ENCODE data around the gene SYDE2. TPM values are rescaled to one million over a fixed set of nuclear protein-coding genes. Genes with fewer than 3 reads are reported as not detected.

The SYDE2 gene, protein sequence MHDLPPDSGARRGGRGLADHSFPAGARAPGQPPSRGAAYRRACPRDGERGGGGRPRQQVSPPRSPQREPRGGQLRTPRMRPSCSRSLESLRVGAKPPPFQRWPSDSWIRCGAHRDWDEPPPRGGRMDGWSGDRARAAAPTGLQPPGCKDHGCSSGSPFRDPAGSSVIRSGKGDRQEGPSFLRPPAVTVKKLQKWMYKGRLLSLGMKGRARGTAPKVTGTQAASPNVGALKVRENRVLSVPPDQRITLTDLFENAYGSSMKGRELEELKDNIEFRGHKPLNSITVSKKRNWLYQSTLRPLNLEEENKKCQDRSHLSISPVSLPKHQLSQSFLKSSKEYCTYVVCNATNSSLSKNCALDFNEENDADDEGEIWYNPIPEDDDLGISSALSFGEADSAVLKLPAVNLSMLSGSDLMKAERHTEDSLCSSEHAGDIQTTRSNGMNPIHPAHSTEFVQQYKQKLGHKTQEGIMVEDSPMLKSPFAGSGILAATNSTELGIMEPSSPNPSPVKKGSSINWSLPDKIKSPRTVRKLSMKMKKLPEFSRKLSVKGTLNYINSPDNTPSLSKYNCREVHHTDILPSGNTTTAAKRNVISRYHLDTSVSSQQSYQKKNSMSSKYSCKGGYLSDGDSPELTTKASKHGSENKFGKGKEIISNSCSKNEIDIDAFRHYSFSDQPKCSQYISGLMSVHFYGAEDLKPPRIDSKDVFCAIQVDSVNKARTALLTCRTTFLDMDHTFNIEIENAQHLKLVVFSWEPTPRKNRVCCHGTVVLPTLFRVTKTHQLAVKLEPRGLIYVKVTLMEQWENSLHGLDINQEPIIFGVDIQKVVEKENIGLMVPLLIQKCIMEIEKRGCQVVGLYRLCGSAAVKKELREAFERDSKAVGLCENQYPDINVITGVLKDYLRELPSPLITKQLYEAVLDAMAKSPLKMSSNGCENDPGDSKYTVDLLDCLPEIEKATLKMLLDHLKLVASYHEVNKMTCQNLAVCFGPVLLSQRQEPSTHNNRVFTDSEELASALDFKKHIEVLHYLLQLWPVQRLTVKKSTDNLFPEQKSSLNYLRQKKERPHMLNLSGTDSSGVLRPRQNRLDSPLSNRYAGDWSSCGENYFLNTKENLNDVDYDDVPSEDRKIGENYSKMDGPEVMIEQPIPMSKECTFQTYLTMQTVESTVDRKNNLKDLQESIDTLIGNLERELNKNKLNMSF
- not detected in 2 replicates for polyA plus RNA-seq (2012; rRNA removed)
- under 0.01 TPM in 1 of 2 replicates, not detected in the other for polyA plus RNA-seq (2012; cell fraction: cytosol; rRNA removed)
- 0.01 TPM in 1 of 2 replicates, not detected in the other for polyA plus RNA-seq (2012; cell fraction: nucleus; rRNA removed)

DNA sequence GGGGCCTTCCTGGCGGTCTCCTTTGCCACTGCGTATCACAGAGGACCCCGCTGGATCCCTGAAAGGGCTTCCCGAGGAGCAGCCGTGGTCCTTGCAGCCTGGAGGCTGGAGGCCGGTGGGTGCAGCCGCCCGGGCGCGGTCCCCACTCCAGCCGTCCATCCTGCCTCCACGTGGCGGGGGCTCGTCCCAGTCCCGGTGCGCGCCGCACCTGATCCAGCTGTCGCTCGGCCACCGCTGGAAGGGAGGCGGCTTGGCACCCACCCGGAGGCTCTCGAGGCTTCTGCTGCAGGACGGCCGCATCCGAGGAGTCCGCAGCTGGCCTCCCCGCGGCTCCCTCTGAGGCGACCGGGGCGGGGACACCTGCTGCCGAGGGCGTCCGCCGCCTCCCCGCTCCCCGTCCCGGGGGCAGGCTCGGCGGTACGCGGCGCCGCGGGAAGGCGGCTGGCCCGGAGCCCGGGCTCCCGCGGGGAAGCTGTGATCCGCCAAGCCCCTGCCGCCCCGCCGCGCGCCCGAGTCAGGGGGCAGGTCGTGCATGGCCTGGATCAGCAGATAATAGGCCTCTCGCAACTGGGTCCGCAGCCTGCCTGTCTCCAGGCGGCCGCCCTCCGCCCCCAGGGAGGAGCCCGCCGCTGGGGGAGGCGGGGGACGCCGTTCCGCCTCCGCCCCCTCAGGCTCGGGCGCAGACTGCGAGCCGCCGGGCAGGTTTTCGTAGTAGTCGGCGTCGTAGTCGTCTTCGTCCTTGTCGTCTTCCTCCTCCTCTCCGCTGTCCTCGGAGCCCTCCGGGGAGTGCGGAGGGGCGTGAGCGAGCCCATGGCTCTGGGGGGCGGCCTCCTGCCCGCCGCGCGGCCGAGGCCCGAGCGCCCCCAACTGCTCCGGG lies at the start of gene SYDE2:
Gene SYDE2 (minus strand): TSS at position 554 of the 877 bp plus-strand sequence. CDS start 20 bp downstream, at position 534.
- Histone ChIP-seq H3K27me3 (ENCODE audit: insufficient read depth) (peaks cover 71% of the 10 kb centered on the region), H3K4me3 (ENCODE audit: low read depth in 2 of 2, low read length in 1 of 2) (peak within 1 kb of the TSS; percentile 42 to 59), H3K9me3 (no peaks in the 10 kb centered on the region), H3K79me2 (ENCODE audit: insufficient read depth) (no peaks in the 10 kb centered on the region), H3K4me2 (peak within 1 kb of the TSS; percentile 85), H4K20me1 (ENCODE audit: insufficient read depth) (no peaks in the 10 kb centered on the region), H3F3A (replicated peaks; ENCODE audit: insufficient read depth) (peaks cover 9% of the 10 kb centered on the region), H2AFZ (ENCODE audit: low read depth) (peak within 1 kb of the TSS; percentile 79), H3K36me3 (replicated peaks in 1 of 2; ENCODE audit: control insufficient read depth in 1 of 2, insufficient read depth in 2 of 2, low read length in 1 of 2) (no peaks in the 10 kb centered on the region), H3K9ac (no peak within 1 kb of the TSS; the same call in 1 of the 2 replicates), H3K4me1 (ENCODE audit: control insufficient read depth in 1 of 2, insufficient read depth in 2 of 2, low read depth in 1 of 2, low read length in 1 of 2) (peaks cover 0 to 11% of the 10 kb centered on the region in 2 experiments; a peak in 1 of 4 replicates), H3K27ac (ENCODE audit: low read depth in 2 of 2, low read length in 1 of 2) (no peak within 1 kb of the TSS), H3K9me2 (no peaks in the 10 kb centered on the region; the same call in 1 of the 2 replicates)
- no peak for TF ChIP-seq YY1 (IDR thresholded peaks at IDR 0.05; ENCODE audit: low read depth)
- TF ChIP-seq TAF1 (IDR thresholded peaks at IDR 0.05; ENCODE audit: borderline replicate concordance, low read depth, low read length) = no peak
- TF ChIP-seq RXRA (IDR thresholded peaks at IDR 0.05; ENCODE audit: borderline replicate concordance, low read depth) = no peak
- TF ChIP-seq POLR2AphosphoS5 (IDR thresholded peaks at IDR 0.05; ENCODE audit: low read depth, low read length) = no peak
- TF ChIP-seq GABPA (IDR thresholded peaks at IDR 0.05; ENCODE audit: low read depth) = no peak
- TF ChIP-seq, protein P1, sequence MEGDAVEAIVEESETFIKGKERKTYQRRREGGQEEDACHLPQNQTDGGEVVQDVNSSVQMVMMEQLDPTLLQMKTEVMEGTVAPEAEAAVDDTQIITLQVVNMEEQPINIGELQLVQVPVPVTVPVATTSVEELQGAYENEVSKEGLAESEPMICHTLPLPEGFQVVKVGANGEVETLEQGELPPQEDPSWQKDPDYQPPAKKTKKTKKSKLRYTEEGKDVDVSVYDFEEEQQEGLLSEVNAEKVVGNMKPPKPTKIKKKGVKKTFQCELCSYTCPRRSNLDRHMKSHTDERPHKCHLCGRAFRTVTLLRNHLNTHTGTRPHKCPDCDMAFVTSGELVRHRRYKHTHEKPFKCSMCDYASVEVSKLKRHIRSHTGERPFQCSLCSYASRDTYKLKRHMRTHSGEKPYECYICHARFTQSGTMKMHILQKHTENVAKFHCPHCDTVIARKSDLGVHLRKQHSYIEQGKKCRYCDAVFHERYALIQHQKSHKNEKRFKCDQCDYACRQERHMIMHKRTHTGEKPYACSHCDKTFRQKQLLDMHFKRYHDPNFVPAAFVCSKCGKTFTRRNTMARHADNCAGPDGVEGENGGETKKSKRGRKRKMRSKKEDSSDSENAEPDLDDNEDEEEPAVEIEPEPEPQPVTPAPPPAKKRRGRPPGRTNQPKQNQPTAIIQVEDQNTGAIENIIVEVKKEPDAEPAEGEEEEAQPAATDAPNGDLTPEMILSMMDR (IDR thresholded peaks at IDR 0.05) = no peak
- peak; percentile 15; the same call in 1 of the 2 replicates for TF ChIP-seq EZH2phosphoT487 (IDR thresholded peaks at IDR 0.05; ENCODE audit: borderline replicate concordance, low read depth)
- no peak for TF ChIP-seq EP300 (IDR thresholded peaks at IDR 0.05; ENCODE audit: borderline replicate concordance in 1 of 2, low read depth in 1 of 2, low read length in 1 of 2)
- TF ChIP-seq RFX5 (IDR thresholded peaks at IDR 0.05; ENCODE audit: low read length) = no peak
- no peak for TF ChIP-seq MEF2A (IDR thresholded peaks at IDR 0.05; ENCODE audit: borderline replicate concordance, low read depth)
- TF ChIP-seq MXI1 (IDR thresholded peaks at IDR 0.05; ENCODE audit: low read depth, low read length) = no peak
- TF ChIP-seq TCF12 (IDR thresholded peaks at IDR 0.05) = no peak
- TF ChIP-seq, protein P2, sequence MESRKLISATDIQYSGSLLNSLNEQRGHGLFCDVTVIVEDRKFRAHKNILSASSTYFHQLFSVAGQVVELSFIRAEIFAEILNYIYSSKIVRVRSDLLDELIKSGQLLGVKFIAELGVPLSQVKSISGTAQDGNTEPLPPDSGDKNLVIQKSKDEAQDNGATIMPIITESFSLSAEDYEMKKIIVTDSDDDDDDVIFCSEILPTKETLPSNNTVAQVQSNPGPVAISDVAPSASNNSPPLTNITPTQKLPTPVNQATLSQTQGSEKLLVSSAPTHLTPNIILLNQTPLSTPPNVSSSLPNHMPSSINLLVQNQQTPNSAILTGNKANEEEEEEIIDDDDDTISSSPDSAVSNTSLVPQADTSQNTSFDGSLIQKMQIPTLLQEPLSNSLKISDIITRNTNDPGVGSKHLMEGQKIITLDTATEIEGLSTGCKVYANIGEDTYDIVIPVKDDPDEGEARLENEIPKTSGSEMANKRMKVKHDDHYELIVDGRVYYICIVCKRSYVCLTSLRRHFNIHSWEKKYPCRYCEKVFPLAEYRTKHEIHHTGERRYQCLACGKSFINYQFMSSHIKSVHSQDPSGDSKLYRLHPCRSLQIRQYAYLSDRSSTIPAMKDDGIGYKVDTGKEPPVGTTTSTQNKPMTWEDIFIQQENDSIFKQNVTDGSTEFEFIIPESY (IDR thresholded peaks at IDR 0.05; ENCODE audit: borderline replicate concordance, low read depth) = no peak
- TF ChIP-seq, protein P3, sequence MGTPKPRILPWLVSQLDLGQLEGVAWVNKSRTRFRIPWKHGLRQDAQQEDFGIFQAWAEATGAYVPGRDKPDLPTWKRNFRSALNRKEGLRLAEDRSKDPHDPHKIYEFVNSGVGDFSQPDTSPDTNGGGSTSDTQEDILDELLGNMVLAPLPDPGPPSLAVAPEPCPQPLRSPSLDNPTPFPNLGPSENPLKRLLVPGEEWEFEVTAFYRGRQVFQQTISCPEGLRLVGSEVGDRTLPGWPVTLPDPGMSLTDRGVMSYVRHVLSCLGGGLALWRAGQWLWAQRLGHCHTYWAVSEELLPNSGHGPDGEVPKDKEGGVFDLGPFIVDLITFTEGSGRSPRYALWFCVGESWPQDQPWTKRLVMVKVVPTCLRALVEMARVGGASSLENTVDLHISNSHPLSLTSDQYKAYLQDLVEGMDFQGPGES (IDR thresholded peaks at IDR 0.05; ENCODE audit: low read depth, low read length) = no peak
- TF ChIP-seq SIN3A (IDR thresholded peaks at IDR 0.05; ENCODE audit: borderline replicate concordance, low read depth, low read length) = no peak
- TF ChIP-seq, protein P4, sequence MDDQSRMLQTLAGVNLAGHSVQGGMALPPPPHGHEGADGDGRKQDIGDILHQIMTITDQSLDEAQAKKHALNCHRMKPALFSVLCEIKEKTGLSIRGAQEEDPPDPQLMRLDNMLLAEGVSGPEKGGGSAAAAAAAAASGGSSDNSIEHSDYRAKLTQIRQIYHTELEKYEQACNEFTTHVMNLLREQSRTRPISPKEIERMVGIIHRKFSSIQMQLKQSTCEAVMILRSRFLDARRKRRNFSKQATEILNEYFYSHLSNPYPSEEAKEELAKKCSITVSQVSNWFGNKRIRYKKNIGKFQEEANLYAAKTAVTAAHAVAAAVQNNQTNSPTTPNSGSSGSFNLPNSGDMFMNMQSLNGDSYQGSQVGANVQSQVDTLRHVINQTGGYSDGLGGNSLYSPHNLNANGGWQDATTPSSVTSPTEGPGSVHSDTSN (IDR thresholded peaks at IDR 0.05) = peak; percentile 40; the same call in 1 of the 2 replicates
- ChIA-PET POLR2A (no interaction called here), CTCF (interaction anchor here (0.6 to 4.0 kb wide), 4 partner anchors 54 to 639 kb away, joined by 3 to 13 read pairs (median 4); partner anchors contain the start of gene C1orf52)
- peak; percentile 74 for DNase-seq
- 20% methylated on average over 1 of the region's 99 CpGs for WGBS (ENCODE audit: low lambda C conversion rate)
